HFF-Myc (cell line): ENCODE results near the gene PRKCB.
"Not testable (repeated sequence)": the region's sequence is repeated elsewhere in the genome, so short reads cannot be mapped to it uniquely, and the experiment has no call there.

Experiments used
- DNase-seq: peaks from one replicate; pipeline ENCODE4 v3.0.0-alpha.2; 2011; ENCODE audit warnings: low read depth; ENCODE audit errors: extremely low read depth
- H3K4me3 ChIP-seq: replicated peaks from 2 replicates; pipeline ENCODE4 v1.5.1; 2011; ENCODE audit warnings: low read depth, mild to moderate bottlenecking, control low read depth, low read length
- CTCF ChIP-seq: IDR thresholded peaks from 2 replicates; pipeline ENCODE4 v1.5.1; 2012; ENCODE audit warnings: mild to moderate bottlenecking, low read depth, low read length, control low read depth; ENCODE audit errors: missing control alignments

PRKCB gene

GRCh38 chr16:23907457-23907902 is 71.7 kb downstream of the PRKCB start:
- no peak for DNase-seq
- H3K4me3 ChIP-seq = no peak overlapping the region
- no peak for TF ChIP-seq CTCF

GRCh38 chr16:23907903-23908302 is 72.1 kb downstream of the PRKCB start:
- no peak overlapping the region for H3K4me3 ChIP-seq
- TF ChIP-seq CTCF = no peak
- DNase-seq = no peak

GRCh38 chr16:23908790-23909189 is 73.0 kb downstream of the PRKCB start:
- no peak overlapping the region for H3K4me3 ChIP-seq
- no peak for DNase-seq
- no peak for TF ChIP-seq CTCF

GRCh38 chr16:23909792-23910418 is 74.1 kb downstream of the PRKCB start:
- no peak overlapping the region for H3K4me3 ChIP-seq
- DNase-seq = no peak
- no peak for TF ChIP-seq CTCF

GRCh38 chr16:23914946-23915530 is 79.3 kb downstream of the PRKCB start:
- DNase-seq = no peak
- TF ChIP-seq CTCF = no peak
- H3K4me3 ChIP-seq = no peak overlapping the region

- not testable (repeated sequence) for DNase-seq, H3K4me3 ChIP-seq
Measured at GRCh38 chr16:23916552-23916951, 80.8 kb downstream of the PRKCB start.

GRCh38 chr16:23917621-23918020 is 81.8 kb downstream of the PRKCB start:
- DNase-seq = no peak
- TF ChIP-seq CTCF = no peak

More at GRCh38 chr16:23917621-23918020, 81.8 kb downstream of the PRKCB start:
- no peak overlapping the region for H3K4me3 ChIP-seq
